K562 (cell line): ENCODE data around the gene CEACAM20. TPM values are rescaled to one million over a fixed set of nuclear protein-coding genes. Genes with fewer than 3 reads are reported as not detected.
A peak's percentile ranks its signal among the peaks of the same experiment; 100 is the strongest.

Source experiments
- ADNP ChIP-seq: fragments of 200-800 bp; sonication (Bioruptor generic); IDR thresholded peaks from 2 replicates; pipeline ENCODE4 v1.6.1; 2016; ENCODE audit warnings: missing genetic modification characterization, missing compliant biosample characterization
- CBX2 ChIP-seq: fragments of 200-600 bp; sonication (generic); IDR thresholded peaks from one replicate; pipeline ENCODE4 v1.6.1; 2012; ENCODE audit warnings: mild to moderate bottlenecking, low read length, inconsistent platforms; ENCODE audit not compliant: insufficient read depth, poor library complexity, severe bottlenecking
- EP400 ChIP-seq: fragments of 450-650 bp; IDR thresholded peaks from 2 replicates; pipeline ENCODE4 v1.6.1; 2017; ENCODE audit warnings: antibody characterized with exemption, mild to moderate bottlenecking, moderate library complexity
- EZH2 ChIP-seq: IDR thresholded peaks from 2 replicates; pipeline ENCODE4 v1.6.1; 2012; ENCODE audit warnings: low read depth, mild to moderate bottlenecking, inconsistent platforms, low read length, borderline replicate concordance
- MIER1 ChIP-seq: fragments of 450-650 bp; IDR thresholded peaks from 2 replicates; pipeline ENCODE4 v1.6.1; 2016; ENCODE audit warnings: antibody characterized with exemption, mild to moderate bottlenecking, low read depth
- NBN ChIP-seq: fragments of 450-650 bp; IDR thresholded peaks from 2 replicates; pipeline ENCODE4 v1.6.1; 2016; ENCODE audit warnings: low read depth, mild to moderate bottlenecking
- PHF8 ChIP-seq: fragments of 200-600 bp; sonication (generic); IDR thresholded peaks from 2 replicates; pipeline ENCODE4 v1.6.1; 2012; ENCODE audit warnings: mixed run types, mild to moderate bottlenecking, inconsistent platforms, low read length, moderate library complexity, borderline replicate concordance
- RNF2 ChIP-seq: sonication (generic); IDR thresholded peaks from 2 replicates; pipeline ENCODE4 v1.6.1; 2016
- RNF219 ChIP-seq: fragments of 250-450 bp; sonication (Bioruptor Pico); IDR thresholded peaks from 2 replicates; pipeline ENCODE4 v1.5.0; 2022; ENCODE audit warnings: mild to moderate bottlenecking
- SAFB ChIP-seq: fragments of 200-400 bp; formaldehyde crosslinking; IDR thresholded peaks from 2 replicates; pipeline ENCODE4 v1.6.1; 2017; ENCODE audit warnings: low read depth, low read length, borderline replicate concordance
- ZEB2 ChIP-seq: fragments of 450-650 bp; IDR thresholded peaks from 2 replicates; pipeline ENCODE4 v1.6.1; 2016
- ZNF232 ChIP-seq: sonication (generic); formaldehyde crosslinking; IDR thresholded peaks from 2 replicates; pipeline ENCODE4 v1.8.0; 2022; ENCODE audit warnings: mild to moderate bottlenecking, missing genetic modification reagents
- ZNF274 ChIP-seq: IDR thresholded peaks from 2 replicates; pipeline ENCODE4 v1.6.1; 2011; ENCODE audit warnings: low read depth, mild to moderate bottlenecking, low read length, moderate library complexity, borderline replicate concordance
- ZNF354B ChIP-seq: fragments of 250-450 bp; sonication (Bioruptor Pico); IDR thresholded peaks from 2 replicates; pipeline ENCODE4 v1.4.0; 2020
- polyA plus RNA-seq, 8 experiments: library from polyadenylated mRNA; depleted of rRNA in 4 of 8; stranded (reverse) in 5 of 8; unstranded in 3 of 8; fragments of >200 nt; fragmentation: Nextera tagmentation in 2 of 8; fragmentation: Illumina TruSeq in 1 of 8; extraction: Ambion mirVana in 2 of 8; extraction: Trizol in 1 of 8; gene quantifications; 2 replicates each; pipeline versions ENCODE4 v1.2.1 to v1.2.3, GENCODE V29; 2011 to 2014; ENCODE audit warnings: inconsistent platforms in 1 of 8, missing spikeins in 1 of 8
- total RNA-seq, 7 experiments: library from RNA; depleted of rRNA in 6 of 7; stranded (reverse); fragments of >200 nt in 6 of 7; fragmentation: Illumina TruSeq in 2 of 7; extraction: Trizol in 2 of 7; gene quantifications; 2 replicates each; pipeline versions ENCODE4 v1.2.1 to v1.2.3, GENCODE V29; 2011 to 2021; ENCODE audit warnings: low replicate concordance in 1 of 7
- TF ChIP-seq, protein P1 (sequence below): fragments of 200-400 bp; formaldehyde crosslinking; IDR thresholded peaks from 2 replicates; pipeline ENCODE4 v1.6.1; 2017; ENCODE audit warnings: mild to moderate bottlenecking, low read depth, low read length, moderate library complexity
- TF ChIP-seq, protein P2 (sequence below): fragments of 200-800 bp; sonication (Bioruptor generic); IDR thresholded peaks from 2 replicates; pipeline ENCODE4 v1.6.1; 2016; ENCODE audit warnings: missing genetic modification characterization, missing compliant biosample characterization

CEACAM20 gene
- total and polyA plus RNA-seq, 9 of the 15 experiments (the other 6 are each of a cell fraction or from before 2014, with no cell fraction given) = not detected

DNA sequence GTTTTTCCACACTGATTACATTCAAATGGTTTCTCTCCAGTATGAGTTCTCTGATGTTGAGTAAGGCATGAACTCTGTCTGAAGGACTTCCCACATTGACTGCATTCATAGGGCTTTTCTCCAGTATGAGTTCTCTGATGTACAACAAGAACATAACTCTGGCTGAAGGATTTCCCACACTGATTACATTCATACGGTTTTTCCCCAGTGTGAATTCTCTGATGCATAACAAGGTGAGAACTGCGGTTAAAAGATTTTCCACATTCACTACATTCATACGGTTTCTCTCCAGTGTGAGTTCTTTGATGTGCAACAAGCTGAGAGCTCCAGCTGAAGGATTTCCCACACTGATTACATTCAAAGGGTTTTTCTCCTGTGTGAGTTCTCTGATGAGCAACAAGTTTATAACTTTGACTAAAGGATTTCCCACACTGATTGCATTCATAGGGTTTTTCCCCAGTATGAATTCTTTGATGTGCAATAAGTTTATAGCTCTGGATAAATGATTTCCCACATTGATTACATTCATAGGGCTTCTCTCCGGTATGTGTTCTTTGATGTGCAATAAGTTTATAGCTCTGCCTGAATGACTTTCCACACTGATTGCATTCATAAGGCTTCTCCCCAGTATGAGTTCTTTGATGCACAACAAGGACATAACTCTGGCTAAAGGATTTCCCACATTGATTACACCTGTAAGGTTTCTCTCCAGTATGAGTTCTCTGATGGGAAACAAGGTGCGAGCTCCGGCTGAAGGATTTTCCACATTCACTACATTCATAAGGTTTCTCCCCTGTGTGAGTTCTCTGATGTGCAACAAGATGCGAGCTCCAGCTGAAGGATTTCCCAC is 52.7 kb downstream of the CEACAM20 start (continued):
- no peak for TF ChIP-seq RNF219
- TF ChIP-seq ADNP (tag) = no peak
- no peak for TF ChIP-seq CBX2
- no peak for TF ChIP-seq ZNF232 (CRISPR knock-in tag)
- TF ChIP-seq, protein P1, sequence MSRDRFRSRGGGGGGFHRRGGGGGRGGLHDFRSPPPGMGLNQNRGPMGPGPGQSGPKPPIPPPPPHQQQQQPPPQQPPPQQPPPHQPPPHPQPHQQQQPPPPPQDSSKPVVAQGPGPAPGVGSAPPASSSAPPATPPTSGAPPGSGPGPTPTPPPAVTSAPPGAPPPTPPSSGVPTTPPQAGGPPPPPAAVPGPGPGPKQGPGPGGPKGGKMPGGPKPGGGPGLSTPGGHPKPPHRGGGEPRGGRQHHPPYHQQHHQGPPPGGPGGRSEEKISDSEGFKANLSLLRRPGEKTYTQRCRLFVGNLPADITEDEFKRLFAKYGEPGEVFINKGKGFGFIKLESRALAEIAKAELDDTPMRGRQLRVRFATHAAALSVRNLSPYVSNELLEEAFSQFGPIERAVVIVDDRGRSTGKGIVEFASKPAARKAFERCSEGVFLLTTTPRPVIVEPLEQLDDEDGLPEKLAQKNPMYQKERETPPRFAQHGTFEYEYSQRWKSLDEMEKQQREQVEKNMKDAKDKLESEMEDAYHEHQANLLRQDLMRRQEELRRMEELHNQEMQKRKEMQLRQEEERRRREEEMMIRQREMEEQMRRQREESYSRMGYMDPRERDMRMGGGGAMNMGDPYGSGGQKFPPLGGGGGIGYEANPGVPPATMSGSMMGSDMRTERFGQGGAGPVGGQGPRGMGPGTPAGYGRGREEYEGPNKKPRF = no peak
- TF ChIP-seq ZNF274 = peak; percentile 100
- no peak for TF ChIP-seq SAFB
- no peak for TF ChIP-seq EZH2
- no peak for TF ChIP-seq PHF8
- TF ChIP-seq EP400 = 0 out of 2 replicates have a peak, but pooled peaks have one; percentile 13
- TF ChIP-seq ZEB2 = peak; percentile 59
- 0 out of 2 replicates have a peak, but pooled peaks have one; percentile 31 for TF ChIP-seq MIER1
- TF ChIP-seq, protein P2, sequence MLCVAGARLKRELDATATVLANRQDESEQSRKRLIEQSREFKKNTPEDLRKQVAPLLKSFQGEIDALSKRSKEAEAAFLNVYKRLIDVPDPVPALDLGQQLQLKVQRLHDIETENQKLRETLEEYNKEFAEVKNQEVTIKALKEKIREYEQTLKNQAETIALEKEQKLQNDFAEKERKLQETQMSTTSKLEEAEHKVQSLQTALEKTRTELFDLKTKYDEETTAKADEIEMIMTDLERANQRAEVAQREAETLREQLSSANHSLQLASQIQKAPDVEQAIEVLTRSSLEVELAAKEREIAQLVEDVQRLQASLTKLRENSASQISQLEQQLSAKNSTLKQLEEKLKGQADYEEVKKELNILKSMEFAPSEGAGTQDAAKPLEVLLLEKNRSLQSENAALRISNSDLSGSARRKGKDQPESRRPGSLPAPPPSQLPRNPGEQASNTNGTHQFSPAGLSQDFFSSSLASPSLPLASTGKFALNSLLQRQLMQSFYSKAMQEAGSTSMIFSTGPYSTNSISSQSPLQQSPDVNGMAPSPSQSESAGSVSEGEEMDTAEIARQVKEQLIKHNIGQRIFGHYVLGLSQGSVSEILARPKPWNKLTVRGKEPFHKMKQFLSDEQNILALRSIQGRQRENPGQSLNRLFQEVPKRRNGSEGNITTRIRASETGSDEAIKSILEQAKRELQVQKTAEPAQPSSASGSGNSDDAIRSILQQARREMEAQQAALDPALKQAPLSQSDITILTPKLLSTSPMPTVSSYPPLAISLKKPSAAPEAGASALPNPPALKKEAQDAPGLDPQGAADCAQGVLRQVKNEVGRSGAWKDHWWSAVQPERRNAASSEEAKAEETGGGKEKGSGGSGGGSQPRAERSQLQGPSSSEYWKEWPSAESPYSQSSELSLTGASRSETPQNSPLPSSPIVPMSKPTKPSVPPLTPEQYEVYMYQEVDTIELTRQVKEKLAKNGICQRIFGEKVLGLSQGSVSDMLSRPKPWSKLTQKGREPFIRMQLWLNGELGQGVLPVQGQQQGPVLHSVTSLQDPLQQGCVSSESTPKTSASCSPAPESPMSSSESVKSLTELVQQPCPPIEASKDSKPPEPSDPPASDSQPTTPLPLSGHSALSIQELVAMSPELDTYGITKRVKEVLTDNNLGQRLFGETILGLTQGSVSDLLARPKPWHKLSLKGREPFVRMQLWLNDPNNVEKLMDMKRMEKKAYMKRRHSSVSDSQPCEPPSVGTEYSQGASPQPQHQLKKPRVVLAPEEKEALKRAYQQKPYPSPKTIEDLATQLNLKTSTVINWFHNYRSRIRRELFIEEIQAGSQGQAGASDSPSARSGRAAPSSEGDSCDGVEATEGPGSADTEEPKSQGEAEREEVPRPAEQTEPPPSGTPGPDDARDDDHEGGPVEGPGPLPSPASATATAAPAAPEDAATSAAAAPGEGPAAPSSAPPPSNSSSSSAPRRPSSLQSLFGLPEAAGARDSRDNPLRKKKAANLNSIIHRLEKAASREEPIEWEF (CRISPR knock-in tag) = no peak
- TF ChIP-seq ZNF354B (CRISPR knock-in tag) = no peak
- TF ChIP-seq NBN = no peak
- TF ChIP-seq RNF2 = no peak
